ENCODE measurements around the gene KAZN. TPM values are rescaled to one million over a fixed set of nuclear protein-coding genes. Genes with fewer than 3 reads are reported as not detected.

Gene KAZN
- total and polyA plus RNA-seq, 8 donors = 11.1 to 37.5 (median 30.2) TPM

DNA sequence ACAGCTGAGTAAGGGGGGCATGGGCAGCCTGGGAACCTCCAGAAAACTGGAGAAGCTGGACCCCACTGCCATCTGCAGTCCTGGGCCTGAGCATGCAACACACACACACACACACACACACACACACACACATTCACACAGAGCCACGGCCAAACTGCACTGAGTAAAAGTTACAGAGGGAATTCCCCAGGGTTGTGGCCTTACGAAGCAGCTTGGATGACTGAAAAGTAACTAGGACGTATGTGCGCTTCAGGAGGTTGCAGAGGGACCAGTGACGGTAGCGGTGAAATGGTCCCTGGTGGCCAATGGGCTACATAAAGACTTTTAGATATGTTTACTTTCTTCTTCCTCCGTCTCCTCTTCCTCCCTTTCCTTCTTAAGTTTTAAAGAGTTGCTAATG lies 322.6 kb downstream of the KAZN start:
- intact Hi-C loops (cut with DNase I) = no loop called here
- H3K4me1 ChIP-seq = peaks cover 3 to 16% of the 10 kb centered on the region in 2 donors
- DNase-seq = peak in 1 of 4 donors; percentile 61
- no peaks in the 10 kb centered on the region for H3K9me3 ChIP-seq
- H3K27ac ChIP-seq = no peak overlapping the region
- peaks cover 0 to 35% of the 10 kb centered on the region in 2 donors for H3K27me3 ChIP-seq
- no peaks in the 10 kb centered on the region for H3K36me3 ChIP-seq
- TF ChIP-seq, protein P1, sequence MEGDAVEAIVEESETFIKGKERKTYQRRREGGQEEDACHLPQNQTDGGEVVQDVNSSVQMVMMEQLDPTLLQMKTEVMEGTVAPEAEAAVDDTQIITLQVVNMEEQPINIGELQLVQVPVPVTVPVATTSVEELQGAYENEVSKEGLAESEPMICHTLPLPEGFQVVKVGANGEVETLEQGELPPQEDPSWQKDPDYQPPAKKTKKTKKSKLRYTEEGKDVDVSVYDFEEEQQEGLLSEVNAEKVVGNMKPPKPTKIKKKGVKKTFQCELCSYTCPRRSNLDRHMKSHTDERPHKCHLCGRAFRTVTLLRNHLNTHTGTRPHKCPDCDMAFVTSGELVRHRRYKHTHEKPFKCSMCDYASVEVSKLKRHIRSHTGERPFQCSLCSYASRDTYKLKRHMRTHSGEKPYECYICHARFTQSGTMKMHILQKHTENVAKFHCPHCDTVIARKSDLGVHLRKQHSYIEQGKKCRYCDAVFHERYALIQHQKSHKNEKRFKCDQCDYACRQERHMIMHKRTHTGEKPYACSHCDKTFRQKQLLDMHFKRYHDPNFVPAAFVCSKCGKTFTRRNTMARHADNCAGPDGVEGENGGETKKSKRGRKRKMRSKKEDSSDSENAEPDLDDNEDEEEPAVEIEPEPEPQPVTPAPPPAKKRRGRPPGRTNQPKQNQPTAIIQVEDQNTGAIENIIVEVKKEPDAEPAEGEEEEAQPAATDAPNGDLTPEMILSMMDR (IDR thresholded peaks at IDR 0.05) = no peak
- H3K4me3 ChIP-seq = no peak overlapping the region
- ATAC-seq = no peak

DNA sequence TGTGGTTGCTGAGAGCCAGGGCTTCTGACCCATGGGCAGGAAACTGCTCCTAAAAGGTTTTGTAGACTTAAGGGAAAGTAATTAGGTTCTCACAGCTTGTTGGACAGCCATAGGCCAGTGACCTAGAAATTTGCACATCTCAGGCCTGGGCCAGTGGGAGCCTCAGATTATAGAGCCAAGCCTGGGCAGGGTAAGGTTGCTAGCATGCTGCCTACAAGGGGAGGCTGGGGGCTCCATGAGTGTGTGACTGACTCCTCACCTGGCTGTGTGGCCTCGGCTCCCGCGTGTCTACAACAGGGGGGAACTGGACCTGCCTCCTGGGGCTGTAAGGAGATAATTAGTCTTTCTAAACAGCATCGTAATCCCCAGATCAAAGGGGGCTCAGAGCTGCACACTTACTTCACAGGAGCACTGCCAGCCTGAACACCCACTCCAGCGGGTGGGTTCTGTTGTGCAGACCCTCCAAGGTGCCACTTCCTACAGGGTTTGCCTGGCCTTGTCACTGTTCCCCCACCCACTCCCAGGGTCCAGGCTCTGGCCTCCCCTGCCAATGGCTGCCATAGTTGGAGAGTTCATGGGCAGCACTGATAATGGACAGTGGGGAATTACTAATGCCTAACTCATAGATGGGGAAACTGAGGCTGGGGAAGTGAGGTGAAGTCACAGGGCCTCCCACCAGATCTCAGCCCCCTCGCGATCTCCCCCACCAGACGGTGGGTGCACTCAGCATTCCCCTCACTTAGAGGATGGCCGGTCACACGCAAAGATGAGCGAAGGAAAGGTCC lies 324.6 kb downstream of the KAZN start:
- DNase-seq (no peak), ATAC-seq (no peak)
- intact Hi-C loops (cut with DNase I) = no loop called here
- Histone ChIP-seq H3K4me1 (peaks cover 3 to 17% of the 10 kb centered on the region in 2 donors), H3K9me3 (no peaks in the 10 kb centered on the region), H3K27me3 (peaks cover 0 to 47% of the 10 kb centered on the region in 2 donors), H3K27ac (no peak overlapping the region), H3K4me3 (peak overlapping the region in 1 of 2 donors; percentile 13), H3K36me3 (no peaks in the 10 kb centered on the region)
- TF ChIP-seq, protein P1 (IDR thresholded peaks at IDR 0.05) = no peak

DNA sequence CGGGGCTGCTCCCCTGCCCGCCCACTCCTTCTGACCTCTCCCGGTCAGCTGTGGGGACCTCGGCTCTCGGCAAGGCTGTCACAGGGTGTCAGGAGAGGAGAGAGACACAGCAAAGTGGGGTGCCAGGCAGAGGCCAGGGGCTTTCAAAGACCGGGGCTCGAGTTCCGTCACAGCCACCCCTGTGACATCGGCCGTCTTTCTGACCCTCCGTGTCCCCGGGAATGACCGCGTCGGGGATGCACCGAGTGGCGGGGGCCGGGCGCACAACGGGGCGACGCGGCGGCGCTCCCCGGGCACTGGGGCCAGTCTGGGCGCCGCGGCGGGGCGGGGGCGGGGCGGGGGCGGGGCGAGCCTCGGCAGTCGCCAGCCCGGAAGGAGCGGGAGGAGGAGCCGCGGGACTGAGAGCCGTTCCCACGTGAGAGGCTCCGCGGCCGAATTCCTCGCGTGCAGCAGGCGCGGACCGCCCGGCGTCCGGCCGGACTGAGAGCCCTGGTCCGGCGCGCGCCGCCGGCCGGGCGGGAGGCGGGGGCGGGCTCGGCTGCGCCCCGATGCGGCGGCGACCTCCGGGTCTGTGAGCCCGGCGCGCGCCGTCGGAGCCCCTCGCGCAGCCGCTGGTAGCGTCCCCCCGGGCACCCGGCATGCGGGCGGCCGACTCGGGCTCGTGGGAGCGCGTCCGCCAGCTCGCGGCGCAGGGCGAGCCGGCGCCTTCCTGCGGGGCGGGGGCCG lies 325.4 kb downstream of the KAZN start:
- TF ChIP-seq, protein P1 (IDR thresholded peaks at IDR 0.05) = no peak
- no peak overlapping the region for H3K27ac ChIP-seq
- no peaks in the 10 kb centered on the region for H3K9me3 ChIP-seq
- peak; percentile 84 for ATAC-seq
- H3K4me3 ChIP-seq = peak overlapping the region in 1 of 2 donors; percentile 13
- H3K27me3 ChIP-seq = peaks cover 0 to 47% of the 10 kb centered on the region in 2 donors
- intact Hi-C loops (cut with DNase I) = no loop called here
- peaks cover 8 to 17% of the 10 kb centered on the region in 2 donors for H3K4me1 ChIP-seq
- no peaks in the 10 kb centered on the region for H3K36me3 ChIP-seq
- DNase-seq = peak in 3 of 4 donors; percentile 73 to 92 (median 78)

DNA sequence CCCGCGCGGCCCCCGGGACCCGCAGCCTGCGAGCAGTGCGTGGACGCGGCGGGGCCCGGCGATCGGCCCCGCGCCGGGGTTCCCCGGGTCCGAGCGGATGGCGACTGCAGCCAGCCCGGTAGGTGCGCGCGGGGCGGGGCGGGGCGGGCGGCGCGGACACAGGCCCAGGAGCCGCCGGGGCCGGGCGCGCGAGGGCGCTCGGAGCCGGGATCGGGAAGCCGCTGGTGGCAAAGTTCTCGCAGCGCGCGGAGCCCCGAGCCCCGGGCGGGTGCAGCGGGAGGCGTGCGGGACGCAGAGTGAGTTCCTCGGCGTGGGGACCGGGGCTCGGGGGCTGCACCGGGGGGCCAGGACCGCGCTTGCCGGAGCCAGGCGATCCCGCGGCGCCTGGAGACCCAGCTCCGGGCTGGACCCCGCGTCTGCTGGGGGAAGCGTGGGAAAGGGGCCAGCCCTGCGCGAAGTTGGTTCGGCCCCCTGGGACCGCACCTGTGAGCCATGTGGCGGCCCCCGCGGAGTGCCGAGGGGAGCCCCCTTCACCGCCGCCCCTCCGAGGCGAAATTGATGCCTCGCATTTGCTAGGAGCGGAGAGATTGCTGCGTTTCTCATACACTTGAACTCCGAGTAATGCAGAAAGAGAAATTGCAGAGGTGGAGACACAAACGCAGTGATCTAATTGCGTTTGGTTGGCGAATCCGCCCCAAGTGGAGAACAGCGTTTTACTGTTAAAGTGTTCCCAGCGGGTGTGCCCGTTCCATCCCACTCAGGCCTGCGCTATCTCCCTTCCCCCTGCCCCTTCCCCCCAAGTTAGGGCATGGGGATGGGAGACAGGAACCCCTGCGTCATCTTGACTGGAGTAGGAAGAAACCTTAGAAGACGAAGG lies 326.2 kb downstream of the KAZN start:
- no peaks in the 10 kb centered on the region for H3K36me3 ChIP-seq
- TF ChIP-seq, protein P1 (IDR thresholded peaks at IDR 0.05) = no peak
- peaks cover 0 to 47% of the 10 kb centered on the region in 2 donors for H3K27me3 ChIP-seq
- peak in 2 of 4 donors; percentile 48 to 89 for DNase-seq
- ATAC-seq = peak; percentile 77
- H3K4me1 ChIP-seq = peaks cover 16 to 23% of the 10 kb centered on the region in 2 donors
- peak overlapping the region; percentile 52 to 68 for H3K4me3 ChIP-seq
- H3K9me3 ChIP-seq = no peaks in the 10 kb centered on the region
- intact Hi-C loops (cut with DNase I) = loop anchor here in 1 of 2 donors (5.0 kb wide), 1 partner anchor 98 kb away; no protein-coding TSS in a partner anchor
- peak overlapping the region; percentile 46 to 48 for H3K27ac ChIP-seq

Data from left lung (tissue), 10 donors.